Gastroesophageal sphincter (tissue), 3 donors: ENCODE measurements around the gene FBXL20.

Source experiments
- POLR2A ChIP-seq, 2 donors: fragments of 450-650 bp; IDR thresholded peaks; one replicate each; pipeline ENCODE4 v1.6.1; 2017; ENCODE audit warnings: antibody characterized with exemption in 2 of 2, mild to moderate bottlenecking in 2 of 2, moderate library complexity in 1 of 2
- TF ChIP-seq, protein P1 (sequence below), 4 experiments: fragments of 200-600 bp in 2 of 4; fragments of 450-650 bp in 2 of 4; sonication (generic) in 1 of 4; IDR thresholded peaks; one replicate each; pipeline ENCODE4 v1.5.1; 2017 to 2019; ENCODE audit warnings: antibody characterized with exemption in 4 of 4, mild to moderate bottlenecking in 2 of 4, moderate library complexity in 2 of 4

GRCh38 chr17:39229274-39229913, 172.0 kb downstream of the FBXL20 start:
- no peak for TF ChIP-seq POLR2A (IDR thresholded peaks at IDR 0.05)
- TF ChIP-seq, protein P1, sequence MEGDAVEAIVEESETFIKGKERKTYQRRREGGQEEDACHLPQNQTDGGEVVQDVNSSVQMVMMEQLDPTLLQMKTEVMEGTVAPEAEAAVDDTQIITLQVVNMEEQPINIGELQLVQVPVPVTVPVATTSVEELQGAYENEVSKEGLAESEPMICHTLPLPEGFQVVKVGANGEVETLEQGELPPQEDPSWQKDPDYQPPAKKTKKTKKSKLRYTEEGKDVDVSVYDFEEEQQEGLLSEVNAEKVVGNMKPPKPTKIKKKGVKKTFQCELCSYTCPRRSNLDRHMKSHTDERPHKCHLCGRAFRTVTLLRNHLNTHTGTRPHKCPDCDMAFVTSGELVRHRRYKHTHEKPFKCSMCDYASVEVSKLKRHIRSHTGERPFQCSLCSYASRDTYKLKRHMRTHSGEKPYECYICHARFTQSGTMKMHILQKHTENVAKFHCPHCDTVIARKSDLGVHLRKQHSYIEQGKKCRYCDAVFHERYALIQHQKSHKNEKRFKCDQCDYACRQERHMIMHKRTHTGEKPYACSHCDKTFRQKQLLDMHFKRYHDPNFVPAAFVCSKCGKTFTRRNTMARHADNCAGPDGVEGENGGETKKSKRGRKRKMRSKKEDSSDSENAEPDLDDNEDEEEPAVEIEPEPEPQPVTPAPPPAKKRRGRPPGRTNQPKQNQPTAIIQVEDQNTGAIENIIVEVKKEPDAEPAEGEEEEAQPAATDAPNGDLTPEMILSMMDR (IDR thresholded peaks at IDR 0.05), result no peak
